ENCODE data around the gene TMEM247.

DNA sequence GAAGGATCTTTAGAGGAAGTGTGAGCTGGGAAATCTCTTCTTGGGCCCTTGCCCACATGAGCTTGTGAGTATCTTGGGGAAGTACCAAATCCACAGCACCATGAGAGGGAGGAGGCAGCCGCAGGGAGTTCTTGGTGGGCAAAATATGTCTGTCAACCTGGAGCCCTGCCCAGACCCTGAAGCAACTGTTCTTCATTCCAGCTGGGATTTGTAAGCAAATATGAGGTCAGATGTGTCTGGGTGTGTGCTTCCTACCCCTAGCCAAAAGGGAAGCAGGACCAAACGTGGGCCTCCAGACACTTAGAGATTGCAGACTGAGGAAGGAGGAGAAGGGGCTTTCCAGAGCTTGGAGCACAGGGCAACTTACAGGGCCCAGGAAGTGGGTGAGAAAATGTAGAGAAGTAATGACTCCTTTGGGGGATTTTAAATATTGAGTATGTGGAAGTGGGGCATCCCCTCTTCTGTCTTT is 41.9 kb downstream of the TMEM247 start:
- TF ChIP-seq, protein P1, sequence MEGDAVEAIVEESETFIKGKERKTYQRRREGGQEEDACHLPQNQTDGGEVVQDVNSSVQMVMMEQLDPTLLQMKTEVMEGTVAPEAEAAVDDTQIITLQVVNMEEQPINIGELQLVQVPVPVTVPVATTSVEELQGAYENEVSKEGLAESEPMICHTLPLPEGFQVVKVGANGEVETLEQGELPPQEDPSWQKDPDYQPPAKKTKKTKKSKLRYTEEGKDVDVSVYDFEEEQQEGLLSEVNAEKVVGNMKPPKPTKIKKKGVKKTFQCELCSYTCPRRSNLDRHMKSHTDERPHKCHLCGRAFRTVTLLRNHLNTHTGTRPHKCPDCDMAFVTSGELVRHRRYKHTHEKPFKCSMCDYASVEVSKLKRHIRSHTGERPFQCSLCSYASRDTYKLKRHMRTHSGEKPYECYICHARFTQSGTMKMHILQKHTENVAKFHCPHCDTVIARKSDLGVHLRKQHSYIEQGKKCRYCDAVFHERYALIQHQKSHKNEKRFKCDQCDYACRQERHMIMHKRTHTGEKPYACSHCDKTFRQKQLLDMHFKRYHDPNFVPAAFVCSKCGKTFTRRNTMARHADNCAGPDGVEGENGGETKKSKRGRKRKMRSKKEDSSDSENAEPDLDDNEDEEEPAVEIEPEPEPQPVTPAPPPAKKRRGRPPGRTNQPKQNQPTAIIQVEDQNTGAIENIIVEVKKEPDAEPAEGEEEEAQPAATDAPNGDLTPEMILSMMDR (IDR thresholded peaks at IDR 0.05), result no peak
- TF ChIP-seq POLR2A (IDR thresholded peaks at IDR 0.05), result no peak

Data from Peyer's patch (tissue), 4 donors.